Neural cell (in vitro differentiated cells): ENCODE data around the gene SPATS2L. TPM values are rescaled to one million over a fixed set of nuclear protein-coding genes. Genes with fewer than 3 reads are reported as not detected.

Experiments used
- H2AFZ ChIP-seq: fragments of 200-600, 300-800 bp; sonication (generic), shearing (Covaris generic); 2 replicates; pipeline ENCODE4 v1.6.0; 2014; ENCODE audit warnings: low read depth, mild to moderate bottlenecking, antibody characterized with exemption, low read length, moderate library complexity
- H3F3A ChIP-seq: fragments of 200-600 bp; shearing (Covaris generic); 2 replicates; pipeline ENCODE4 v1.6.1; 2016; ENCODE audit warnings: mild to moderate bottlenecking, moderate library complexity, mixed read lengths, antibody characterized with exemption, low read length; ENCODE audit not compliant: insufficient read depth, poor library complexity, severe bottlenecking
- H3K27ac ChIP-seq: fragments of 200-600, 300-800 bp; sonication (generic), shearing (Covaris generic); 2 replicates; pipeline ENCODE4 v1.5.1; 2014; ENCODE audit warnings: mild to moderate bottlenecking, low read length, moderate library complexity
- H3K27me3 ChIP-seq: fragments of 300-800, 200-600 bp; sonication (generic), shearing (Covaris generic); 2 replicates; pipeline ENCODE4 v1.6.0; 2014; ENCODE audit warnings: mild to moderate bottlenecking, low read depth, low read length, moderate library complexity; ENCODE audit not compliant: insufficient read depth
- H3K36me3 ChIP-seq: fragments of 300-800, 200-600 bp; sonication (generic), shearing (Covaris generic); 2 replicates; pipeline ENCODE4 v1.5.1; 2014; ENCODE audit warnings: mild to moderate bottlenecking, antibody characterized with exemption, low read length, moderate library complexity; ENCODE audit not compliant: insufficient read depth
- H3K4me2 ChIP-seq: fragments of 300-800, 200-600 bp; sonication (generic), shearing (Covaris generic); 2 replicates; pipeline ENCODE4 v1.6.0; 2014; ENCODE audit warnings: mild to moderate bottlenecking, low read length
- H3K4me3 ChIP-seq: fragments of 300-800, 200-600 bp; sonication (generic), shearing (Covaris generic); 2 replicates; pipeline ENCODE4 v1.5.1; 2014; ENCODE audit warnings: mild to moderate bottlenecking, low read length, moderate library complexity
- H3K79me2 ChIP-seq: fragments of 200-600 bp; shearing (Covaris generic); replicated peaks from 2 replicates; pipeline ENCODE4 v1.6.0; 2014; ENCODE audit warnings: mild to moderate bottlenecking, low read length, moderate library complexity; ENCODE audit not compliant: insufficient read depth
- H3K9ac ChIP-seq: fragments of 300-800, 200-600 bp; sonication (generic), shearing (Covaris generic); 2 replicates; pipeline ENCODE4 v1.6.1; 2016; ENCODE audit warnings: mild to moderate bottlenecking, low read length, mixed read lengths
- H3K9me2 ChIP-seq: fragments of 200-600 bp; shearing (Covaris generic); 2 replicates; pipeline ENCODE4 v1.6.1; 2016; ENCODE audit warnings: mild to moderate bottlenecking, low read length, mixed read lengths; ENCODE audit not compliant: insufficient read depth
- H3K9me3 ChIP-seq: fragments of 200-600, 300-800 bp; sonication (generic), shearing (Covaris generic); 2 replicates; pipeline ENCODE4 v1.6.1; 2016; ENCODE audit warnings: mild to moderate bottlenecking, mixed run types, low read length, moderate library complexity, mixed read lengths
- H4K20me1 ChIP-seq: fragments of 200-600 bp; shearing (Covaris generic); 2 replicates; pipeline ENCODE4 v1.6.1; 2016; ENCODE audit warnings: mild to moderate bottlenecking, mixed run types; ENCODE audit not compliant: insufficient read depth
- CTCF ChIP-seq: fragments of 450-650 bp; IDR thresholded peaks from 2 replicates; pipeline ENCODE4 v1.5.1; 2014; ENCODE audit warnings: antibody characterized with exemption, mild to moderate bottlenecking, moderate library complexity; ENCODE audit not compliant: poor library complexity, severe bottlenecking
- EP300 ChIP-seq: fragments of 450-650 bp; conservative IDR thresholded peaks from 2 replicates; pipeline ENCODE4 v1.6.1; 2014; ENCODE audit warnings: antibody characterized with exemption, mild to moderate bottlenecking, moderate library complexity; ENCODE audit not compliant: poor library complexity, severe bottlenecking
- EZH2 ChIP-seq: fragments of 200-600, 300-800 bp; shearing (Covaris generic), sonication (generic); IDR thresholded peaks from 2 replicates; pipeline ENCODE4 v1.6.1; 2014; ENCODE audit warnings: antibody characterized with exemption, low read length, borderline replicate concordance, mild to moderate bottlenecking; ENCODE audit not compliant: insufficient read depth, poor library complexity, severe bottlenecking
- MXI1 ChIP-seq: fragments of 450-650 bp; conservative IDR thresholded peaks from 2 replicates; pipeline ENCODE4 v1.6.1; 2014; ENCODE audit warnings: antibody characterized with exemption, mild to moderate bottlenecking; ENCODE audit not compliant: poor library complexity, severe bottlenecking
- POLR2AphosphoS5 ChIP-seq: IDR thresholded peaks from 2 replicates; pipeline ENCODE4 v1.6.1; 2012
- RAD21 ChIP-seq: fragments of 450-650 bp; conservative IDR thresholded peaks from 2 replicates; pipeline ENCODE4 v1.6.1; 2014; ENCODE audit warnings: antibody characterized with exemption, mild to moderate bottlenecking, moderate library complexity
- REST ChIP-seq: IDR thresholded peaks from 2 replicates; pipeline ENCODE4 v1.6.1; 2012; ENCODE audit warnings: borderline replicate concordance
- SMC3 ChIP-seq: fragments of 450-650 bp; conservative IDR thresholded peaks from 2 replicates; pipeline ENCODE4 v1.6.1; 2014; ENCODE audit warnings: antibody characterized with exemption, mild to moderate bottlenecking, moderate library complexity; ENCODE audit not compliant: poor library complexity
- TAF1 ChIP-seq: IDR thresholded peaks from 2 replicates; pipeline ENCODE4 v1.6.1; 2012; ENCODE audit warnings: low read depth
- polyA plus RNA-seq: library from polyadenylated mRNA; depleted of rRNA; stranded (reverse); fragments of >200 nt; gene quantifications from 2 replicates; pipeline ENCODE4 v1.2.3, GENCODE V29; 2014

Gene SPATS2L
- polyA plus RNA-seq, 1 donor from 2014 or later, result 8.5 TPM

- H3K9me2 ChIP-seq, result no peaks in the 10 kb centered on the region
- H3K9me3 ChIP-seq, result no peaks in the 10 kb centered on the region
- H4K20me1 ChIP-seq, result no peaks in the 10 kb centered on the region
- no peak overlapping the region for H2AFZ ChIP-seq
- H3K4me3 ChIP-seq, result no peak overlapping the region
- no peak overlapping the region for H3K4me2 ChIP-seq
- TF ChIP-seq POLR2AphosphoS5 (no peak), REST (no peak), MXI1 (no peak), EP300 (no peak), RAD21 (no peak), EZH2 (no peak), TAF1 (no peak), SMC3 (no peak), CTCF (no peak)
- H3K79me2 ChIP-seq, result no peaks in the 10 kb centered on the region
- no peaks in the 10 kb centered on the region for H3K27me3 ChIP-seq
- no peak overlapping the region for H3K9ac ChIP-seq
- H3K27ac ChIP-seq, result no peak overlapping the region
- H3F3A ChIP-seq, result no peaks in the 10 kb centered on the region
- no peaks in the 10 kb centered on the region for H3K36me3 ChIP-seq
Measured at GRCh38 chr2:200430017-200430416, 123.5 kb downstream of the SPATS2L start.

- Histone ChIP-seq H3K9me2 (no peaks in the 10 kb centered on the region), H3K27ac (no peak overlapping the region), H4K20me1 (no peaks in the 10 kb centered on the region), H3K79me2 (no peaks in the 10 kb centered on the region), H3K36me3 (no peaks in the 10 kb centered on the region), H3K4me2 (no peak overlapping the region), H3K4me3 (no peak overlapping the region), H3K9me3 (no peaks in the 10 kb centered on the region), H3F3A (no peaks in the 10 kb centered on the region), H2AFZ (no peak overlapping the region), H3K9ac (no peak overlapping the region), H3K27me3 (no peaks in the 10 kb centered on the region)
- TF ChIP-seq TAF1 (no peak), EZH2 (no peak), POLR2AphosphoS5 (no peak), RAD21 (no peak), REST (no peak), MXI1 (no peak), SMC3 (no peak), CTCF (no peak), EP300 (no peak)
Measured at GRCh38 chr2:200431996-200432705, 125.7 kb downstream of the SPATS2L start.
